ENCODE measurements around the gene CFAP77.
"Not testable (repeated sequence)": the region's sequence is repeated elsewhere in the genome, so short reads cannot be mapped to it uniquely, and the experiment has no call there.

CFAP77 gene

GRCh38 chr9:132547976-132548730, 138.1 kb downstream of the CFAP77 start:
- DNase-seq = no peak

DNA sequence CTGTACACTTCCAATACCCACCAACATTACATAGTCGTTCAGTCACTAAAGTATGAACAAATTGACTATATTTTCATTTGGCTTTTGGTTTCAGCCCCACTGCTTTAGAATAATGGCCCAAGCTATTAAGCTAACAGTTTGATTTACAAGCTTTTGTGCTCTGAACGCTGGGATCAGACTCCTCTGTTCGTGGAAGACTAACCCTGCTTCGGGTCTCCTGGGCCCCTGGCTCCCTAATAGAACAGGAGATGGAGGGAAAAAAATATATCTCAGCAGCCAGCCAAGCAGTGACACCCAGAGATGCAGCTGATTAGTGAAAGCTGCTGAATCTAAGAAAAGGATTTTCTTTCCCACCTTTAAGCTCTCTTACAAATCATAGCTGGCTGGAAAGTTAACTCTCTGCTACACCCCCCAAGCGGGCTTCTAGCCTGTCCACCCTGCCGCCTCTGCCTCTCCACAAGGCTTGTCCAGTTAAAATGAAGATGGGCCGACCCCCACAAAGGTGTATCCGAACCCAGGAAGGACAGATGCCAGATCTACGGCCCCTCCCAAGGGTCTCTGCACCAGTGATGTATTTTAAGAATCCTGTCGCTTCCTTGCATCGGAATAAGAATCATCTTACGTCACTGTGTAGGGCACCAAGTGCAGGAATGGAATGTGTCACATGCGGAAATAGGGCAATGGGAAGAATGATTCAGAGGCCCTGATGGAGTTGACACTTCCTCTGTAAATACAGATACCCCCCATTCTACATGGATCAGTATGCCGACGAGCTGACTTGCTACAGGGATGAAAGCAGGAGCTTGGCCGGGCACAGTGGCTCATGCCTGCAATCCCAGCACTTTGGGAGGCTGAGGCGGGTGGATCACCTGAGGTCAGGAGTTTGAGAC, 139.0 kb downstream of the CFAP77 start:
- peak; percentile 61 for DNase-seq

GRCh38 chr9:132551556-132551955, 141.5 kb downstream of the CFAP77 start:
- DNase-seq = peak; percentile 17

GRCh38 chr9:132552041-132552440, 142.0 kb downstream of the CFAP77 start:
- DNase-seq = no peak

- no peak for DNase-seq
These were observed 144.7 kb downstream of the CFAP77 start for GRCh38 chr9:132554755-132555154.

- DNase-seq = peak; percentile 13
These were observed 145.5 kb downstream of the CFAP77 start for GRCh38 chr9:132555528-132555927.

- DNase-seq = peak; percentile 26
These were observed 146.2 kb downstream of the CFAP77 start for GRCh38 chr9:132556235-132556634.

DNA sequence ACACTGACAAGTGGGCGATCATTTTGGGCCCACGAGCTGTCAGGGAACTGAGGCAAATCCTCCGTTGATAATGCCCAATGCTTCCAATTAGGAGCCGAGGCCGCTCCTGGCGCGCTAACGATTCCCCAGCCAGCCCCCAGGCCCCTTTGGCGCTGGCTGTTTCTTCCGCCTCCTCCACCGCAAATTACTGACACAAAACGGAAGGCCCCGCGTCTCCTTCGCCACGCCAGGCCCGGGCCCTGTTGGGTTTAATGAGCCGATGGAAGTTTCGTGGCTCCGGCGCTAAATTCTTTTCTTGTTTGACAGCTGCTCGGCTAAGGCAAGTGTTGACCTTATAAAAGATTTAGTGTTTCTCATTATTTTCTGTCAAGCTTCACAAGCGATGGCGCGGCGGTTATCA, 146.7 kb downstream of the CFAP77 start:
- peak; percentile 61 for DNase-seq

DNA sequence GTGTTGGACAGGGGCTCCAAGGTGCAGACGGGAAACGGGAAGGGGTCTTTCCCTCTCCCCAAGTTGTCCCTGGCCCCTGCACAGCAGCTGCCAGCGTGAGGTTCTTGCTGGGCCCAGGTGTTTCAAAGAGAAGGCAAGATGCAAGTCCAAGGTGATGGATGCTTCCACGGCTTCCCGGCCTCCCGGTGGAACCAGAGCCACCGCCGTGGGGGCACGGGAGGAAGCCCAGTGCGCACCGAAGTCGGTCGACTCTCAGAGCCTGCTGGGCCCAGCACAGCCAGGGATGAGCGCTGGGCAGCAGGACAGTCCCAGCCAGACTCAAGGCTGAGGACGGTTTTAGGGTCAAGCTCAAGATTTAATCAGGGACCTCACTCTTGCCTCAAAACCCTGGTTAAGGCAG, 147.1 kb downstream of the CFAP77 start:
- no peak for DNase-seq

DNA sequence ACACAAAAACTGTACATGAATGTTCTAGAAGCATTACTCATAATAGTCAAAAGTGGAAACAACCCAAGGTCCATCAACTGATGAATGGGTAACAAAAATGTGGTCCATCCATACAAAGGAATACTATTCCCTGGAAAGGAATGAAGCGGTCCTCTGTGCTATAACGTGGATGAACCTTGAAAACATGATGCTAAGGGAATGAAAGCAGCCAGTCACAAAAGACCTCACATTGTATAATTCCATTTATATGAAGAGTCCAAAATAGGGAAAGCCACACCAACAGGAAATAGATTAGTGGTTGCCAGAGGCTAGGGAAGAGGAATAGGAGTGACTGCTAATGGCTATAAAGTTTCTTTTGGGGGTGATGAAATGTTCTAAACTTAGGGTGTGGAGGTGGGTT, 149.7 kb downstream of the CFAP77 start:
- DNase-seq = no peak

GRCh38 chr9:132560616-132561202, 150.7 kb downstream of the CFAP77 start:
- peak; percentile 34 for DNase-seq

DNA sequence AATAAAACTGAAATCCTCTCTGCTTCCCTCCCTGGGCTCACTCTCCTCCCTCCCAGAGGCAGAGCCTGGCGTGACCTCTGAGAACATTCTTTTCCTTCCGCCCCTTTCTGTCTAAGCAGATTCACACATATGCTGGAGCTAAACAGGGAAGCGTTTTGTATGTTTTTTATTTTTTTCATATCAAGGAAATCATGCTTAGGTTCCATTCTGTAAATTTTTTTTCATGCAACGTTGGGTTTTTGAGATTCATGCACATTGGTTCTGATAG, 152.2 kb downstream of the CFAP77 start:
- DNase-seq = peak; percentile 13

- DNase-seq = no peak
These were observed 154.5 kb downstream of the CFAP77 start for GRCh38 chr9:132564526-132564925.

DNA sequence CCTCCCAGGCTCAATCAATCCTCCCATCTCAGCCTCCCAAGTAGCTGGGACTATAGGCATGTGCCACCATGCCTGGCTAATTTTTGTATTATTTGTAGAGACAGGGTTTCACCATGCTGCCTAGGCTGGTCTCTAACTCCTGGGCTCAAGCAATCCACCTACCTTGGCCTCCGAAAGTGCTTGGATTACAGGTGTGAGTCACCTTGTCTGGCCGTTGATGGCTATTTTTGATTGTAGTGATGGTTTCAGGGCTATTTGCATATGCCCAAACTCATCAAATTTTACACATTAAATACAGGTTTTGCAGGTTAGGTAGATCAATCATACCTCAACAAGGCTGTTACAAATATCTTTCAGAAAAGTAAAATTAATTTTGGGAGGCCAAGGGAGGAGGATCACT, 158.8 kb downstream of the CFAP77 start:
- DNase-seq = not testable (repeated sequence)

DNA sequence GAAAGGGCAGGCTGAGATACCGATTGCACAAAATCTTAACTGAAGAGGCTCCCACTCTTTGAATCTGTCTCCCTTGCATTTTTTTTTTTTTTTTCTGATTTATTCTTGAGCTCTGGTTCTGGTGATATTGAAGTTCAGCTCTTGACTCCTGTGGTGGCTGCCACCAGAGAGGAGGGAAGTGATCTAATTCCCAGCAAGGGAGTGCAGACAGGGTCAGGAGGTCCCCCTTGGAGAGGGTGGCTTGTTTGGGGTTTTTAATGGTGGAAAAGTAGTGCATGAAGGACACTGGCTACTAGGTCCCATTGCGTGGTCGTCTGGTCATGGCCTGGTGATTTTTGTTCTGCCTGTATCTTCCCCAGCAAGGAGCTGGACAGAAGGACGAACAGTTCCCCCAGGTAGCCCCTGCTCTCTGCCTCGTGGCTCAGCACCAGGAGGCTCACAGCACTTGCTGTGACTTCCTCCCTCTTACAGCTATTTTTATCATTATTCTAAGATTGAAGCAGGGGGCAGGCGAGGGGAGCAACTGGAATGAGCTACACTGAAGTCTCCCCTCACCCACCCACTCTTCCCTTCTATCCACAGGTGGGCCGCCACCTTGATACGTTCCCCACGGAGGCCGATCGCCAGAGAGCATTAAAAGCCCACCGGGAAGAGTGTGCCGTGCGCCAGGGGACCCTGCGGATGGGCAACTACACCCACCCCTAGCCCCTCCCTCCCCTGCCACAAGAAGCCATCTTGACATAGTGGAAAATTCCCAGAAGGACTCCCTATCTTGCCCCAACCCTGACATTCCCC, 162.0 kb downstream of the CFAP77 start:
- DNase-seq = no peak

DNA sequence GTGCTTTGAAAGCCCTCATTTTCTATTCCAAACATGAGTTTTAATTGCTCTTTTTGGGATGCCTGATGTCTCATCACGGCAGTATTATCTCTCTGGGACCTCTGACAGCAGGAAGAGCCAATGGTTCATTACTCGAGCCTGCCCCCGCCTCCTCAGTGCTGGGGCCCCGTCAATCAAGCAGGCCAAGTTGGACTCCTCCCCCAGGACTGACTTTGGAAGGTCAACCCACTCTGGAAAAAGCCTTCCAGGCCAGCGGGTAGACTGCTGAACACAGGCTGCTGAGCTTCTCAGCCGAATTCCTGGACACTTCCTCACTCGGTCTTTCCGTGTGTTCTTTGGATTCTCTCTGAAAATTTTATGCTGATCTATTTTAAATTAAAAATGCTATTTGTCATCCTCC, 162.9 kb downstream of the CFAP77 start:
- DNase-seq = no peak

DNA sequence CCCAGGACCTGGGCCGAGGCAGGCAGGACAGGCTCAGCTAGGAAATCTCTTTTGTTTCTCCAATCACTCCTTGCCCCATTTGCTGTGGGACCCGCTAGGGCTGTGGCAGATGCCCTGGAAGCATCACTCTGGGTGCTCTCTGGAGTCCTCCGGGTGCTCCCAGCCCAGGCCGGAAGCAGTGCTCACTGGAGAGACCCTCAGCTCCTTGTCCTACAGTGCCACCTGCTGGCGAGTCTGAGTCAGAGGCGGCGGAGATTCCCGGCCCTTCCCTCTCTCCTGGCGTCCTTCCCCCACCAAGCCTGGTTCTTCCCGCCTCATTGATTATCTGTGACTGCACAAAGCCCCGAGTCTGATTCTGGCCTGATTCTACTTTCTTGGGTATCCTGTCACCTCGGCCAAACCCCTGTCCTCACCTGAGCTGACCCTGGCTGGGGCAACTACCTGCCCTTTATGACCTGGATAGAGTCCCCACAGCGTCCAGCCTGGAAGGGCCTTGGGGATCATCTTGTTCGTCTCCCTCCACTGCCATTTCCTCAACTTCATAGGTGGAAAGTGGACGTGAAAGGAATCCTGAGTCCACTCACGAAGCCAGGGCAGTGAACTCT, 165.1 kb downstream of the CFAP77 start:
- DNase-seq = peak; percentile 58

- DNase-seq = no peak
These were observed 165.8 kb downstream of the CFAP77 start for GRCh38 chr9:132575811-132576210.

DNA sequence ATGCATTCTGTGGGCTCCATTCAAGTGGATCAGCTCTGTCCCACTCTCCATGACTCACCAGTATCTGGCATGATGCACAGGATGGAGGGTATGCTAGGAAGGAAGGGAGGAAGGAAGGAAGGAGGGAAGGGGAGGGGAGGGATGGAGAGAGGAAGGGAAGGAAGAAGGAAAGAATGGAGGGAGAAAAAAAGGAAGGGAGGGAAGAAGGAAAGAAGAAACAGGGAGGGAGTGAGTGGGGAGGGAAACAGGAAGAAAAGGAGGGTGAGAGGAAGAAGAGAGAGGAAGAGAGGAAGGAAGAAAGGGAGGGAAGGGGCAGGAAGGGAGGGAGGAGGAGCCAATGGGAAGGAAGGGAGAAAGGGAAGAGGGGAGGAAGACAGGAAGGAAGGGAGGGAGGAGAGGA, 167.1 kb downstream of the CFAP77 start:
- DNase-seq = no peak

DNA sequence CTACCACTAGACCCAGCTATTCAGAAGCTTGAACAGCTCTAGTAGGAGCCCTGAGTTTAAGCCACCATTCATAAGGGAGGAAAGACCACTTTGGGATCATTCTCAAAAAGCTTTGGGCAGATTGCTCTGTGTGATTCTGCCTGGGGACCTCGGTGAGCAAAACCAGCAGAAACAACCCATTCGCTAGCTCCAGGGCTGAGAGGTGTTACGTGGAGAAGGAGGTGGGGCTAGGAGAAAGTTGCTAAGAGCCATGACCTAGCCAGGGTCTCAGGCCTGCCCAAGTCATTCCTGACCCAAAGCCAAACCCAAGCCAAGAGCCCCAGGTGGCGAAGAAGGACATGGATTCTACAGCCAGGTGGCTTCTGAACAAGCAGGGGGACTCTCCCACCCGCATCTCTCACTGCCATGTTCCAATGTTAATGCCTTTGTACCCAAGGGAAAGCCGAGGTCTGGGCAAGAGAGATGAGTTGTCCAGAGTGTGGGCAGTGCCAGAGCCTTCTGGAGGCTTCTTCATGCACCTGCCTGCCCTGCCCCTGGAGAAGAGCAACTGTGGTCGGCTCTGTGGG, 168.4 kb downstream of the CFAP77 start:
- no peak for DNase-seq

DNA sequence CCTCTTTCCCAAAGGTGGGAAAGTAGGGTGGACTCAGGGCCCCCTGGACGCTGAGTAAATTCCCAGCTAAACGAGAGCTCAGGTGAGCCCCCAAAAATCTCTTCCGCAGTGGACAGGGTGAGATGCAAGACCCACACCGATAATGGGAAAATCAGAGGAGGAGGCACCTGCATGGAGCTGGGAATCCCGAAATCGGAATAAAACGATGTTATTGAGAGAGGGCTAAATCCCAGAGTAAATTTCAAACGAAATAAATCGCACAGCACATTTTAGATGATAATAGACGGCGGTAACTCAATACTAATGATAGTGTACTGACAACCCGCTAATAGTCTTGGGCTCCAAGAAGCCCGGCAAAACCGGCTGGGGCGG, 169.4 kb downstream of the CFAP77 start:
- DNase-seq = no peak

- DNase-seq = no peak
These were observed 172.3 kb downstream of the CFAP77 start, which contains the start of gene BARHL1 for GRCh38 chr9:132582276-132582785. BARHL1 (plus strand) TSS chr9:132582606; CDS start chr9:132582798, 192 bp downstream.

Data from right kidney (tissue), 1 donor.